Colonic mucosa (tissue), 4 donors: Measurements from ENCODE around the gene WDR49. TPM values are rescaled to one million over a fixed set of nuclear protein-coding genes. Genes with fewer than 3 reads are reported as not detected.

Experiments
- DNase-seq: peaks from one replicate; pipeline ENCODE4 v3.0.0-alpha.2; 2020
- H3K27ac ChIP-seq: fragments of 200-600 bp; one replicate; pipeline ENCODE4 v1.8.0; 2021
- H3K27me3 ChIP-seq: fragments of 200-600 bp; one replicate; pipeline ENCODE4 v1.8.0; 2021
- H3K36me3 ChIP-seq: fragments of 200-600 bp; one replicate; pipeline ENCODE4 v1.8.0; 2021
- H3K4me1 ChIP-seq: fragments of 200-600 bp; one replicate; pipeline ENCODE4 v1.8.0; 2021; ENCODE audit warnings: mild to moderate bottlenecking
- H3K4me3 ChIP-seq: fragments of 200-600 bp; one replicate; pipeline ENCODE4 v1.8.0; 2021
- H3K9ac ChIP-seq, 2 donors: one replicate each; pipeline ENCODE4 v1.7.0; 2013; ENCODE audit warnings: control low read depth in 2 of 2, low read depth in 2 of 2, low read length in 2 of 2
- H3K9me3 ChIP-seq: fragments of 200-600 bp; one replicate; pipeline ENCODE4 v1.8.0; 2021
- intact Hi-C: fragments of 100-400 bp; cut with DNase I; formaldehyde crosslinking; loops from one replicate; pipeline ENCODE4 v1.14.1; 2022
- total RNA-seq, 2 donors: library from RNA; stranded (reverse); fragmentation: NEBNext Ultra II Directional in 1 of 2; extraction: Animal tissue kit (Norgen Biotek cat#: 25700) in 1 of 2; gene quantifications; one replicate each; pipeline ENCODE4 v1.2.1, GENCODE V29; 2021
- TF ChIP-seq, protein P1 (sequence below): fragments of 200-600 bp; IDR thresholded peaks from one replicate; pipeline ENCODE4 v1.8.0; 2022; ENCODE audit warnings: antibody characterized with exemption, mild to moderate bottlenecking
- donor health status: healthy.
- donor health status: DM: no; HTN: no; CAD: no.
- donor health status: DM: no; HTN: no; CAD: no.

Gene WDR49
- total RNA-seq, 2 donors from 2014 or later: 0.98 TPM; not detected in 1

- Histone ChIP-seq H3K9ac (no peak overlapping the region), H3K36me3 (no peaks in the 10 kb centered on the region), H3K27ac (no peak overlapping the region), H3K4me3 (no peak overlapping the region), H3K4me1 (no peaks in the 10 kb centered on the region), H3K9me3 (no peaks in the 10 kb centered on the region), H3K27me3 (no peaks in the 10 kb centered on the region)
- intact Hi-C loops: no loop called here
- TF ChIP-seq, protein P1, sequence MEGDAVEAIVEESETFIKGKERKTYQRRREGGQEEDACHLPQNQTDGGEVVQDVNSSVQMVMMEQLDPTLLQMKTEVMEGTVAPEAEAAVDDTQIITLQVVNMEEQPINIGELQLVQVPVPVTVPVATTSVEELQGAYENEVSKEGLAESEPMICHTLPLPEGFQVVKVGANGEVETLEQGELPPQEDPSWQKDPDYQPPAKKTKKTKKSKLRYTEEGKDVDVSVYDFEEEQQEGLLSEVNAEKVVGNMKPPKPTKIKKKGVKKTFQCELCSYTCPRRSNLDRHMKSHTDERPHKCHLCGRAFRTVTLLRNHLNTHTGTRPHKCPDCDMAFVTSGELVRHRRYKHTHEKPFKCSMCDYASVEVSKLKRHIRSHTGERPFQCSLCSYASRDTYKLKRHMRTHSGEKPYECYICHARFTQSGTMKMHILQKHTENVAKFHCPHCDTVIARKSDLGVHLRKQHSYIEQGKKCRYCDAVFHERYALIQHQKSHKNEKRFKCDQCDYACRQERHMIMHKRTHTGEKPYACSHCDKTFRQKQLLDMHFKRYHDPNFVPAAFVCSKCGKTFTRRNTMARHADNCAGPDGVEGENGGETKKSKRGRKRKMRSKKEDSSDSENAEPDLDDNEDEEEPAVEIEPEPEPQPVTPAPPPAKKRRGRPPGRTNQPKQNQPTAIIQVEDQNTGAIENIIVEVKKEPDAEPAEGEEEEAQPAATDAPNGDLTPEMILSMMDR: no peak
- no peak for DNase-seq
Measured at GRCh38 chr3:167484551-167484950, 169.2 kb downstream of the WDR49 start.

DNA sequence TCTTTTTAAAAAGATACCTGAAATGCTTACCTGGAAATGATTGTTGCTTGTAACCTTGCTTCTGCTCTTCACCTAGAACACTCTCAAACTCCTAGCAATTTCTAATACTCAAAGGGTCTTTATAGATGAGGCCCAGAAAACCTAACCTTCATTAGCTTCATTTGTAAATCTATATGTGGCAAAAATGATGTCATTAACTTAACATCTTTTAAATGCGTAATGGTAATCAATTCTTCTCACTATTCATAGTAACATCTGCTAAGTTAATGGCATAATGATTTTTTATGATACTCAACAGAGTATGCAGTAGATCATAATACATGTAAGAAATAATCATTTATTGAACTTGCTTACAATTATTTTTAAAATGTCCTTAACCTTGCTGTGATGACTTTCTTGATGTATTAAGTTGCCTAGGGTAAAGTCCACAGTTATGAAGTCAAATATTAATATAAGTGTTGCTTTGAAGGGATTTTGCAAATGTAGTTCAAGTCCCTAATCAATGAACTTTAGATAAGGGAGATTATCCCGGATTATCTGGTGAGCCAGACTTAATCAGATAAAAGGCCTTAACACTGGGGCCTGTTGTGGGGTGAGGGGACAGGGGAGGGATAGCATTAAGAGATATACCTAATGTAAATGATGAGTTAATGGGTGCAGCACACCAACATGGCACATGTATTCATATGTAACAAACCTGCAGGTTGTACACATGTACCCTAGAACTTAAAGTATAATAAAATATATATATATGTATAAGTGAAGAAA is 169.8 kb downstream of the WDR49 start:
- intact Hi-C loops: no loop called here

GRCh38 chr3:167481164-167481563 is 172.6 kb downstream of the WDR49 start:
- Histone ChIP-seq H3K36me3 (no peaks in the 10 kb centered on the region), H3K9ac (no peak overlapping the region), H3K27me3 (no peaks in the 10 kb centered on the region), H3K4me1 (no peaks in the 10 kb centered on the region), H3K27ac (no peak overlapping the region), H3K9me3 (no peaks in the 10 kb centered on the region), H3K4me3 (no peak overlapping the region)
- intact Hi-C loops: no loop called here
- no peak for DNase-seq
- TF ChIP-seq, protein P1: no peak

More for the DNA sequence above, 169.8 kb downstream of the WDR49 start:
- H3K4me3 ChIP-seq: no peak overlapping the region
- H3K9me3 ChIP-seq: no peaks in the 10 kb centered on the region
- H3K9ac ChIP-seq: no peak overlapping the region
- H3K36me3 ChIP-seq: no peaks in the 10 kb centered on the region
- no peak for DNase-seq
- no peak overlapping the region for H3K27ac ChIP-seq
- H3K4me1 ChIP-seq: no peaks in the 10 kb centered on the region
- TF ChIP-seq, protein P1: no peak
- no peaks in the 10 kb centered on the region for H3K27me3 ChIP-seq

GRCh38 chr3:167480748-167481147 is 173.0 kb downstream of the WDR49 start:
- Histone ChIP-seq H3K9ac (no peak overlapping the region), H3K9me3 (no peaks in the 10 kb centered on the region), H3K27me3 (no peaks in the 10 kb centered on the region), H3K36me3 (no peaks in the 10 kb centered on the region), H3K4me3 (no peak overlapping the region), H3K4me1 (no peaks in the 10 kb centered on the region), H3K27ac (no peak overlapping the region)
- TF ChIP-seq, protein P1: no peak
- intact Hi-C loops: no loop called here
- no peak for DNase-seq

- Histone ChIP-seq H3K4me1 (no peaks in the 10 kb centered on the region), H3K9ac (no peak within 1 kb of the TSS), H3K27ac (no peak within 1 kb of the TSS), H3K27me3 (no peaks in the 10 kb centered on the region), H3K4me3 (no peak within 1 kb of the TSS), H3K36me3 (no peaks in the 10 kb centered on the region), H3K9me3 (no peaks in the 10 kb centered on the region)
- TF ChIP-seq, protein P1: no peak
- intact Hi-C loops: no loop called here
- DNase-seq: no peak
Measured at GRCh38 chr3:167473863-167474262, 179.9 kb downstream of the WDR49 start, which contains the start of gene SERPINI2. SERPINI2 (minus strand) TSS chr3:167474042; CDS start chr3:167471834, 2,208 bp downstream.
